Lower leg skin (tissue), 3 donors: ENCODE results near the gene CRISPLD2.

Experiments
- CTCF ChIP-seq, 3 donors: fragments of 450-650 bp; IDR thresholded peaks; one replicate each; pipeline ENCODE4 v1.5.1; 2016; ENCODE audit warnings: antibody characterized with exemption in 3 of 3, mild to moderate bottlenecking in 3 of 3, moderate library complexity in 2 of 3
- POLR2A ChIP-seq, 2 donors: fragments of 450-650 bp; IDR thresholded peaks; one replicate each; pipeline ENCODE4 v1.6.1; 2016 to 2017; ENCODE audit warnings: antibody characterized with exemption in 2 of 2, mild to moderate bottlenecking in 1 of 2, moderate library complexity in 1 of 2

DNA sequence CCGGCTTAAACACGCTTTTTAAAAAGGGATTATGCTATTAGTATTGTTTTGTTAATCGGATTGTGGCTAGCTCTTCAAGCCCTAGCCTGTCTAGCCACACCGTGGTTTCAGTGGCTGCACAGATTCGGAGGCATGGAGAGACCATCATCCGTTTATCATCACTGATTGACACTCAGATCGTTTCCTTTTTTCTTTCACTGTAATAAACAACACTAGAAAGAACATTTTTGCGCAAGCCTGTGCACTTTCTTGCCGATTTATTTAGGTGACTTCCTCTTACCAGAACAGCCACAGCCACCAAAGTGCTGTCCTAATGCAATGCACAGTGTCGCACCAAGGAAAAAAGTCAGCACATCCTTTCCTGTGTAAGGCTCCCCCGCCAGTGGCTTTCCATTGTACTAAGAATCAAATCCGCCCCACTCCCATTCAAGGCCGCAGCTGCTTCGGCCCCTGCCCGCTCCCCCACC lies 78.2 kb downstream of the CRISPLD2 start:
- TF ChIP-seq CTCF (IDR thresholded peaks at IDR 0.05) (no peak), POLR2A (IDR thresholded peaks at IDR 0.05) (no peak)
